ENCODE results near the gene LEFTY1.

DNA sequence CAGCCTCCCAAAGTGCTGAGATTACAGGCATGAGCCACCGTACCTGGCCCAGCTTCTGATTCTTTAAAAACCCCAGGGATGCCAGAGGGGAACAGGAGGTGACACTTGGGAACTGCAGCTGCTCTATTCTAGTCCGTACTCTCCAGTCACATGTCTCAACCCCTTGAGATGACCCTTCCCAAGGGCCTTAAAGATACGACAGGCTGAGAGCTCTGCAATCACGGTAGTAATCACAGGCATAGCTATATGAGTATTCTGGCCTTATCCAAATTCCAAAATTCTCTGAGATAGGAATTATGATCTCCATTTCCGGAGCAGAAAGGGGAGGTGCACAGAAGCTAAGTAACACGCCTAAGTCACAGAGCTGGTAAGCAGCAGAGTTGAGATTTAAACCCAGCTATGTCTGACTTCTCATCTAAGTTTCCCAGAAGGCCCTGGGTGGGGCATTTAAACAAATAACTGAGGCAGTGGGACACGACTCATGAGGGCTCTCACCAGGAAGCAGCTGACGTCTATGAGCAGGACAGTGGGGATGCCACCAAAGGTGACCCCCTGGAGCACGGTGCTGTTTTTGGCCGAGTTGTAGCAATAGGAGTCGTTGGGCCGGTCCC lies 11.9 kb downstream of the LEFTY1 start:
- TF ChIP-seq, protein P1, sequence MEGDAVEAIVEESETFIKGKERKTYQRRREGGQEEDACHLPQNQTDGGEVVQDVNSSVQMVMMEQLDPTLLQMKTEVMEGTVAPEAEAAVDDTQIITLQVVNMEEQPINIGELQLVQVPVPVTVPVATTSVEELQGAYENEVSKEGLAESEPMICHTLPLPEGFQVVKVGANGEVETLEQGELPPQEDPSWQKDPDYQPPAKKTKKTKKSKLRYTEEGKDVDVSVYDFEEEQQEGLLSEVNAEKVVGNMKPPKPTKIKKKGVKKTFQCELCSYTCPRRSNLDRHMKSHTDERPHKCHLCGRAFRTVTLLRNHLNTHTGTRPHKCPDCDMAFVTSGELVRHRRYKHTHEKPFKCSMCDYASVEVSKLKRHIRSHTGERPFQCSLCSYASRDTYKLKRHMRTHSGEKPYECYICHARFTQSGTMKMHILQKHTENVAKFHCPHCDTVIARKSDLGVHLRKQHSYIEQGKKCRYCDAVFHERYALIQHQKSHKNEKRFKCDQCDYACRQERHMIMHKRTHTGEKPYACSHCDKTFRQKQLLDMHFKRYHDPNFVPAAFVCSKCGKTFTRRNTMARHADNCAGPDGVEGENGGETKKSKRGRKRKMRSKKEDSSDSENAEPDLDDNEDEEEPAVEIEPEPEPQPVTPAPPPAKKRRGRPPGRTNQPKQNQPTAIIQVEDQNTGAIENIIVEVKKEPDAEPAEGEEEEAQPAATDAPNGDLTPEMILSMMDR (IDR thresholded peaks at IDR 0.05) = no peak
- TF ChIP-seq POLR2AphosphoS5 (IDR thresholded peaks at IDR 0.05; ENCODE audit: low read depth, low read length) = no peak
- TF ChIP-seq, protein P2, sequence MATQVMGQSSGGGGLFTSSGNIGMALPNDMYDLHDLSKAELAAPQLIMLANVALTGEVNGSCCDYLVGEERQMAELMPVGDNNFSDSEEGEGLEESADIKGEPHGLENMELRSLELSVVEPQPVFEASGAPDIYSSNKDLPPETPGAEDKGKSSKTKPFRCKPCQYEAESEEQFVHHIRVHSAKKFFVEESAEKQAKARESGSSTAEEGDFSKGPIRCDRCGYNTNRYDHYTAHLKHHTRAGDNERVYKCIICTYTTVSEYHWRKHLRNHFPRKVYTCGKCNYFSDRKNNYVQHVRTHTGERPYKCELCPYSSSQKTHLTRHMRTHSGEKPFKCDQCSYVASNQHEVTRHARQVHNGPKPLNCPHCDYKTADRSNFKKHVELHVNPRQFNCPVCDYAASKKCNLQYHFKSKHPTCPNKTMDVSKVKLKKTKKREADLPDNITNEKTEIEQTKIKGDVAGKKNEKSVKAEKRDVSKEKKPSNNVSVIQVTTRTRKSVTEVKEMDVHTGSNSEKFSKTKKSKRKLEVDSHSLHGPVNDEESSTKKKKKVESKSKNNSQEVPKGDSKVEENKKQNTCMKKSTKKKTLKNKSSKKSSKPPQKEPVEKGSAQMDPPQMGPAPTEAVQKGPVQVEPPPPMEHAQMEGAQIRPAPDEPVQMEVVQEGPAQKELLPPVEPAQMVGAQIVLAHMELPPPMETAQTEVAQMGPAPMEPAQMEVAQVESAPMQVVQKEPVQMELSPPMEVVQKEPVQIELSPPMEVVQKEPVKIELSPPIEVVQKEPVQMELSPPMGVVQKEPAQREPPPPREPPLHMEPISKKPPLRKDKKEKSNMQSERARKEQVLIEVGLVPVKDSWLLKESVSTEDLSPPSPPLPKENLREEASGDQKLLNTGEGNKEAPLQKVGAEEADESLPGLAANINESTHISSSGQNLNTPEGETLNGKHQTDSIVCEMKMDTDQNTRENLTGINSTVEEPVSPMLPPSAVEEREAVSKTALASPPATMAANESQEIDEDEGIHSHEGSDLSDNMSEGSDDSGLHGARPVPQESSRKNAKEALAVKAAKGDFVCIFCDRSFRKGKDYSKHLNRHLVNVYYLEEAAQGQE (IDR thresholded peaks at IDR 0.05; ENCODE audit: insufficient read depth in 1 of 2, low read depth in 2 of 2, low read length in 1 of 2) = no peak
- no peak for TF ChIP-seq TCF7L2 (IDR thresholded peaks at IDR 0.05; ENCODE audit: low read depth, low read length)

Measured in Panc1 (cell line).